CD4-positive, alpha-beta T cell (primary cell): ENCODE data around the gene USP32. TPM values are rescaled to one million over a fixed set of nuclear protein-coding genes. Genes with fewer than 3 reads are reported as not detected.

Experiments used
- ATAC-seq: fragments of 200-7000 bp; cut with Tn5 transposase; one replicate; pipeline ENCODE4 v1.10.0; 2022; ENCODE audit warnings: mild to moderate bottlenecking; ENCODE audit not compliant: poor library complexity
- CTCF ChIA-PET: fragments of 350-600 bp; sonication (Branson Sonifier 250); formaldehyde crosslinking; loops from one replicate; lab custom pipeline; 2021; ENCODE audit warnings: antibody characterized with exemption, inconsistent platforms; lab: Charles Lee
- POLR2A ChIA-PET: fragments of 350-600 bp; sonication (Branson Sonifier 250); formaldehyde crosslinking; loops from one replicate; lab custom pipeline; 2021; ENCODE audit warnings: antibody characterized with exemption, inconsistent platforms; lab: Charles Lee
- DNase-seq, 14 experiments: peaks; one replicate each; pipeline ENCODE4 v3.0.0-alpha.2; 2013 to 2020; ENCODE audit warnings: mixed read lengths in 2 of 14
- H3K27ac ChIP-seq, 2 donors: one replicate each; pipeline versions ENCODE4 v1.5.1 to v1.7.0; 2013; ENCODE audit warnings: low read length in 2 of 2, low read depth in 1 of 2, mild to moderate bottlenecking in 1 of 2
- H3K27me3 ChIP-seq, 2 experiments: 1 replicate in 1 of 2; 2 replicates in 1 of 2; pipeline versions ENCODE4 v1.6.1 to v1.7.0; 2013; ENCODE audit warnings: low read length in 2 of 2, control low read depth in 1 of 2, mild to moderate bottlenecking in 1 of 2, moderate library complexity in 1 of 2; ENCODE audit not compliant: insufficient read depth in 2 of 2, control insufficient read depth in 1 of 2
- H3K36me3 ChIP-seq: one replicate; pipeline ENCODE4 v1.6.1; 2013; ENCODE audit warnings: low read length, control low read depth; ENCODE audit not compliant: insufficient read depth
- H3K4me1 ChIP-seq: one replicate; pipeline ENCODE4 v1.6.1; 2013; ENCODE audit warnings: low read length, control low read depth; ENCODE audit not compliant: insufficient read depth
- H3K4me3 ChIP-seq: one replicate; pipeline ENCODE4 v1.5.1; 2013; ENCODE audit warnings: mild to moderate bottlenecking, low read length, moderate library complexity
- H3K9me3 ChIP-seq, 2 experiments: 1 replicate in 1 of 2; 2 replicates in 1 of 2; pipeline versions ENCODE4 v1.6.1 to v1.7.0; 2013; ENCODE audit warnings: low read length in 2 of 2, mild to moderate bottlenecking in 2 of 2, control low read depth in 1 of 2, moderate library complexity in 1 of 2; ENCODE audit not compliant: control insufficient read depth in 1 of 2, insufficient read depth in 1 of 2
- H3K27ac Mint-ChIP-seq: one replicate; pipeline ENCODE4 v1.8.0; 2020; ENCODE audit warnings: mixed read lengths
- H3K27me3 Mint-ChIP-seq: one replicate; pipeline ENCODE4 v1.8.0; 2021; ENCODE audit warnings: mixed read lengths
- H3K36me3 Mint-ChIP-seq: one replicate; pipeline ENCODE4 v1.8.0; 2021; ENCODE audit warnings: low read depth, mixed read lengths
- H3K4me1 Mint-ChIP-seq: one replicate; pipeline ENCODE4 v1.8.0; 2021; ENCODE audit warnings: low read depth, mixed read lengths
- H3K4me3 Mint-ChIP-seq: one replicate; pipeline ENCODE4 v1.8.0; 2020; ENCODE audit warnings: mild to moderate bottlenecking, mixed read lengths
- H3K9me3 Mint-ChIP-seq: one replicate; pipeline ENCODE4 v1.8.0; 2020; ENCODE audit warnings: mixed read lengths
- CTCF ChIP-seq: fragments of 200-600 bp; IDR thresholded peaks from one replicate; pipeline ENCODE4 v1.8.0; 2022; ENCODE audit warnings: antibody characterized with exemption, mild to moderate bottlenecking
- intact Hi-C, 2 experiments: fragments of 100-400 bp; cut with DNase I in 1 of 2; cut with micrococcal nuclease in 1 of 2; formaldehyde crosslinking; loops; one replicate each; pipeline versions ENCODE4 v1.15.1 to v1.9.0; 2023 to 2025; cut with DNase I, micrococcal nuclease
- total RNA-seq, 174 experiments: library from RNA in 2 of 174; stranded (reverse) in 2 of 174; gene quantifications; one replicate each; pipeline ENCODE4 v1.2.3 and lab custom pipeline; 2021 to 2026

USP32 gene
- total RNA-seq, 2 experiments from 2014 or later, result 23.9 to 24.7 TPM

GRCh38 chr17:60426596-60426995 is 34.7 kb upstream of the USP32 start:
- DNase-seq, result no peak
- intact Hi-C loops, result no loop called here
- Mint-ChIP-seq H3K4me3 (no peak overlapping the region), H3K27me3 (no peaks in the 10 kb centered on the region), H3K27ac (no peak overlapping the region), H3K4me1 (no peaks in the 10 kb centered on the region), H3K9me3 (no peaks in the 10 kb centered on the region), H3K36me3 (no peaks in the 10 kb centered on the region)
- Histone ChIP-seq H3K4me1 (peaks cover 6% of the 10 kb centered on the region), H3K36me3 (no peaks in the 10 kb centered on the region), H3K4me3 (no peak overlapping the region), H3K27me3 (no peaks in the 10 kb centered on the region), H3K27ac (no peak overlapping the region), H3K9me3 (no peaks in the 10 kb centered on the region)
- CTCF ChIA-PET, result no interaction called here
- no peak for TF ChIP-seq CTCF
- POLR2A ChIA-PET, result no interaction called here
- ATAC-seq, result no peak

- DNase-seq (no peak), ATAC-seq (no peak)
- no peaks in the 10 kb centered on the region for H3K27me3 ChIP-seq
- H3K9me3 Mint-ChIP-seq, result no peaks in the 10 kb centered on the region
- H3K4me3 ChIP-seq, result no peak overlapping the region
- TF ChIP-seq CTCF, result no peak
- ChIA-PET CTCF (no interaction called here), POLR2A (no interaction called here)
- H3K27me3 Mint-ChIP-seq, result no peaks in the 10 kb centered on the region
- H3K36me3 Mint-ChIP-seq, result no peaks in the 10 kb centered on the region
- H3K4me1 ChIP-seq, result peaks cover 13% of the 10 kb centered on the region
- H3K27ac ChIP-seq, result no peak overlapping the region
- no peak overlapping the region for H3K27ac Mint-ChIP-seq
- H3K4me1 Mint-ChIP-seq, result peaks cover 5% of the 10 kb centered on the region
- no peak overlapping the region for H3K4me3 Mint-ChIP-seq
- intact Hi-C loops, result no loop called here
- no peaks in the 10 kb centered on the region for H3K9me3 ChIP-seq
- no peaks in the 10 kb centered on the region for H3K36me3 ChIP-seq
These were observed 33.7 kb upstream of the USP32 start for GRCh38 chr17:60425626-60426025.

GRCh38 chr17:60423865-60424264 is 31.9 kb upstream of the USP32 start:
- ATAC-seq, result no peak
- H3K27ac ChIP-seq, result no peak overlapping the region
- Mint-ChIP-seq H3K27me3 (no peaks in the 10 kb centered on the region), H3K4me3 (no peak overlapping the region), H3K9me3 (no peaks in the 10 kb centered on the region), H3K36me3 (no peaks in the 10 kb centered on the region), H3K4me1 (peaks cover 5% of the 10 kb centered on the region), H3K27ac (no peak overlapping the region)
- H3K4me3 ChIP-seq, result no peak overlapping the region
- POLR2A ChIA-PET, result interaction anchor here (1.5 kb wide), 1 partner anchor 32 kb away, joined by 4 read pairs; the partner anchor contains the start of gene USP32
- no peak for DNase-seq
- peaks cover 13% of the 10 kb centered on the region for H3K4me1 ChIP-seq
- H3K27me3 ChIP-seq, result no peaks in the 10 kb centered on the region
- H3K36me3 ChIP-seq, result no peaks in the 10 kb centered on the region
- CTCF ChIA-PET, result no interaction called here
- intact Hi-C loops, result no loop called here
- H3K9me3 ChIP-seq, result no peaks in the 10 kb centered on the region
- no peak for TF ChIP-seq CTCF
